ENCODE measurements around the gene OPCML.

OPCML gene

DNA sequence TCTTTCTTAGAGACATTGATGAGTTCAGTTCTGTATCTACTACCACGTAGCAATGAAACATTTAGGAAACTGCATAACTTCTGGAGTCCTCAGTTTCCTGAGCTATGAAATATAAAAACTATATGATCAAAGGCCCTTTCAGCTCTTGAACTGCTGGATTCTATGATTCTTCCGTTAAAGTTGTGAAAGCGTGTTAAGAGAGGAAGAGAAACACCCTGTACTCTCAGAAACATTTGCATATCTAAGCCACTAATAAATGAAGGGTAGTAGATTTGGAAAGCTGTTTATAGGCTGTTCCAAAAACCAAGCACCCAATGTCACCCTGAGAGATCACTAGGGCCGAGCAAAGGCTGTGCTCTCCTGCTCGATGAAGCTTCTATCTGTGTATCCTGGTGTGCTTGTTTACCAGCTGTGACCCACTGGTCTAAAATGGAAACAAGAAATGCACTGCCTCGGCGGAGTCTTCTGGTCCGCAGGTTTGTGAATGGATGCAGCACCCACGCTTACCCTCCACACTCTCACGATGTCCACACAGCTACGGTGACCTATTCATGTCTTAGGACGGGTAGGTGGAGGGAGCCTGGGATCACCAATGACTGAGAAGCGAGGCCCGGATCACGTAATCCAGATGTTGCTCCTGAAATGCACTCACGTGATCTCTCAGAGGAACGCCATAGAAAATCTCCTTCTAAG, 325.8 kb downstream of the OPCML start:
- no peaks in the 10 kb centered on the region for H3K27me3 ChIP-seq (ENCODE audit: insufficient read depth, low read length)
- no peaks in the 10 kb centered on the region for H3K36me3 ChIP-seq (ENCODE audit: insufficient read depth, low read length)
- no peaks in the 10 kb centered on the region for H3K4me1 ChIP-seq (ENCODE audit: insufficient read depth, low read length)
- H3K9me3 ChIP-seq (ENCODE audit: low read length), result no peaks in the 10 kb centered on the region
- no peak overlapping the region for H2AFZ ChIP-seq (ENCODE audit: low read depth, low read length)
- no peak overlapping the region for H3K4me3 ChIP-seq (ENCODE audit: low read length)

DNA sequence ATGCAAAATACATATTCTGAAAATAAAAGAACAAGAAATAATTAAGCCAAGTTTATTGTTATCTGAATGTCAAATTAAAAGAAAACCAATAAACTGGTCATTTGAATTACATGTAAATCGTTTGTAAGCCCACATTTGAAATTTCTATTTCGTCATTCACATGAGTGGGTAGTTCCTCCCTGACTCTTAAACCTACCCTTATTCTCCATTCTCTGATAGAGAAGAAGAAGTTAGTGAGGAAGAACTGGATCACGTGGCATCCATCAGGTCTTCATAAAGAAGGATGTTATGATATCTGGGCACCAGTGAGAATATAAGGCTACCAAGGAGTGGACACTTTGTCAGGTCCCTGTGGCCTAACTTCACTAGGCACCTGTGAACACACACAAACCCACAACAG, 328.1 kb downstream of the OPCML start:
- no peaks in the 10 kb centered on the region for H3K27me3 ChIP-seq (ENCODE audit: insufficient read depth, low read length)
- H3K4me1 ChIP-seq (ENCODE audit: insufficient read depth, low read length), result no peaks in the 10 kb centered on the region
- no peaks in the 10 kb centered on the region for H3K9me3 ChIP-seq (ENCODE audit: low read length)
- no peaks in the 10 kb centered on the region for H3K36me3 ChIP-seq (ENCODE audit: insufficient read depth, low read length)
- no peak overlapping the region for H3K4me3 ChIP-seq (ENCODE audit: low read length)
- H2AFZ ChIP-seq (ENCODE audit: low read depth, low read length), result no peak overlapping the region

DNA sequence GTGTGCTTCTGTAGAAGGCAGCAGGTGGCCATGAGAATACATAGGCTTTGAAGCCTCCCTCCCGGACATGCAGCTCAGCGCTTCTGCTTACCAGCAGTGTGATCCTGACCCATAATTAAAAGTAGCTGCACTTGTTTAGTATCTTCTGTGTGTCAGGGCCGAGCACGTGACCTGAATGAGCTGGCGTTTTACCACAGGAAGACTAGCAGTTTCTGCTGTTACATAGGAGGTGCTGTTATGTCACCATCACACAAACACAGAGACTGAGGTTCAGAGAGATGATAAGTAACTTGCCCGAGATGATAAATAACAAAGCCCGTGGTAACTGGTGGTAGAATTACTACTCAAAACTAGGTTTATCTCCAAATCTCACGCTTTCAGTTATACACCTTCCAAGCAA, 329.5 kb downstream of the OPCML start:
- no peak overlapping the region for H3K4me3 ChIP-seq (ENCODE audit: low read length)
- no peaks in the 10 kb centered on the region for H3K9me3 ChIP-seq (ENCODE audit: low read length)
- no peaks in the 10 kb centered on the region for H3K27me3 ChIP-seq (ENCODE audit: insufficient read depth, low read length)
- no peaks in the 10 kb centered on the region for H3K36me3 ChIP-seq (ENCODE audit: insufficient read depth, low read length)
- no peaks in the 10 kb centered on the region for H3K4me1 ChIP-seq (ENCODE audit: insufficient read depth, low read length)
- H2AFZ ChIP-seq (ENCODE audit: low read depth, low read length), result no peak overlapping the region

DNA sequence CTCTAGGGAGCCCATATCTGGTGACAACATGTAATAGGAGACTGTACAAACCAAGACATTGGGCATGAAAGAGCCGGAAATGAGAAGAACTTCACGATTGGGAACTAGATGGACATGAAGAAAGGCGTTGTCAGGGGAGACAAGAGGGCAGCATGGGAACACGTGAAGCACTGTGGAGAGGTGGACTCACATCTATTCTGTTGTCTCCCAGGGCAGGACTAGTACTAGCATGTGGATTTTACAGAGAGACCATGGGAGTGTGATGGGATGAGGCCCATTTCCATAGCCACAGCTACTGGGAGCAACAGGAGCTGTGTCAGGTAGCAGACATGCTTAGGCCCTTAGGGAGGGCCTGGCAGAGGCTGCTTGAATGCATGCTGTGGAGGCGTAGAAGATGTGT, 333.9 kb downstream of the OPCML start:
- Histone ChIP-seq H2AFZ (ENCODE audit: low read depth, low read length) (no peak overlapping the region), H3K36me3 (ENCODE audit: insufficient read depth, low read length) (no peaks in the 10 kb centered on the region), H3K4me3 (ENCODE audit: low read length) (no peak overlapping the region), H3K4me1 (ENCODE audit: insufficient read depth, low read length) (peaks cover 2% of the 10 kb centered on the region), H3K9me3 (ENCODE audit: low read length) (no peaks in the 10 kb centered on the region), H3K27me3 (ENCODE audit: insufficient read depth, low read length) (no peaks in the 10 kb centered on the region)

DNA sequence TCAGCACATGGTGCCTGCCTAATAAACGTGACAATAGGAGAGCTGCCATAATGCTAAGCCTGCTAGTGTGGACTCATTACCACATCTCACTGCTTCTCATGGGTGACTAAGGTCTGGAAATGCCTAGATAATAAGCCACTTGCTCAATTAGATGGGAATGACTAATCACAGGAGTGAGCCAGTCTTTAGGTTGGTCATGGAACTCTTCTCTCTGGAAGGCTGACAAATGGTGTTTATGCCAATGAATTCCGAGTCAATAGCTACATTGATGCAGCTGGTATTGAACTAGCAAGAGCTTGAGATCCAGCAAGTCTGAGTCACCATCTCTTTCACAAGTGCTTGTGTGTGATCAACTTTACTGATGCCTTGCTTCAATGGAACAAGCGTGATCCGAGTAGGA, 334.9 kb downstream of the OPCML start:
- H3K4me1 ChIP-seq (ENCODE audit: insufficient read depth, low read length), result peaks cover 2% of the 10 kb centered on the region
- H3K4me3 ChIP-seq (ENCODE audit: low read length), result no peak overlapping the region
- H3K9me3 ChIP-seq (ENCODE audit: low read length), result no peaks in the 10 kb centered on the region
- no peak overlapping the region for H2AFZ ChIP-seq (ENCODE audit: low read depth, low read length)
- H3K36me3 ChIP-seq (ENCODE audit: insufficient read depth, low read length), result no peaks in the 10 kb centered on the region
- H3K27me3 ChIP-seq (ENCODE audit: insufficient read depth, low read length), result no peaks in the 10 kb centered on the region

DNA sequence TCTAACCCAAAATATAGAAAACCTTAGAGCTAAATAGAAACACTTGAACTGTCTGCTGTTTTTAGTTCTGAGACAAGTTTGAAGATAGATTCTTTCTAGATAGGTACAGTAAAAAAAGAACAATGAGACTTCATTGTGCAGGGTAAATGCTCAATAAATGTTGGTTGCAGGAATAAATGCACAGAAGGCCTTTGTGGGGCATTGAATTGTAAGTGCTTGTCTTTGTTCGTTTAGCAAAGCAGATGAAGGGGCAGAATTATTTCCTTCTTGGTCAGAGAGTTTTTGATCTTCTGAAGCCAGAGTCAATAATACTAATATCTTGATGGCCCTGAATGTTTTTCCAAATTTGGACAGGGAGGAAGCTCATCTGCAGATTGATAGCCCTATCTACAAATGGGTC, 340.4 kb downstream of the OPCML start:
- Histone ChIP-seq H3K4me1 (ENCODE audit: insufficient read depth, low read length) (peaks cover 2% of the 10 kb centered on the region), H3K4me3 (ENCODE audit: low read length) (no peak overlapping the region), H3K36me3 (ENCODE audit: insufficient read depth, low read length) (no peaks in the 10 kb centered on the region), H3K9me3 (ENCODE audit: low read length) (no peaks in the 10 kb centered on the region), H3K27me3 (ENCODE audit: insufficient read depth, low read length) (no peaks in the 10 kb centered on the region), H2AFZ (ENCODE audit: low read depth, low read length) (no peak overlapping the region)

DNA sequence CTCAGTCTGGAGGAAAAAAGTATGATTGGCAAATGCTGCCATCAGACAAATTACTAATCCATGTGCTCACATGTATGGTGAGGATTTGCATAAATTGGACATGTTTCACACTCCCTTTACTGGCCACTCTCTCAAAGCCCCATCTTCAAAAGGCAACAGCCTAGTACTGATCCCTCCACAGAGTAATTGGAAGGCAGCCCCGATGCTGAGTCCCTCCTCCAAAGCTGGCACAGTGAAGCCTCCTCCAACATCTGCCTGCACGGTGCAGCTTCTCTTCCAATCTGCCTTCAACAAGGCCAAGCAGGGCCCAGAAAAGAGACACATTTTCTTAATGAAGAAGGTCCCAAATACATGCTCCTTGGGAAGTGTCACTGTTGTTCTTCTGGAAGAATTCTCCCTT, 350.6 kb downstream of the OPCML start:
- Histone ChIP-seq H3K27me3 (ENCODE audit: insufficient read depth, low read length) (no peaks in the 10 kb centered on the region), H3K4me3 (ENCODE audit: low read length) (no peak overlapping the region), H3K4me1 (ENCODE audit: insufficient read depth, low read length) (no peaks in the 10 kb centered on the region), H3K36me3 (ENCODE audit: insufficient read depth, low read length) (no peaks in the 10 kb centered on the region), H3K9me3 (ENCODE audit: low read length) (no peaks in the 10 kb centered on the region), H2AFZ (ENCODE audit: low read depth, low read length) (no peak overlapping the region)

DNA sequence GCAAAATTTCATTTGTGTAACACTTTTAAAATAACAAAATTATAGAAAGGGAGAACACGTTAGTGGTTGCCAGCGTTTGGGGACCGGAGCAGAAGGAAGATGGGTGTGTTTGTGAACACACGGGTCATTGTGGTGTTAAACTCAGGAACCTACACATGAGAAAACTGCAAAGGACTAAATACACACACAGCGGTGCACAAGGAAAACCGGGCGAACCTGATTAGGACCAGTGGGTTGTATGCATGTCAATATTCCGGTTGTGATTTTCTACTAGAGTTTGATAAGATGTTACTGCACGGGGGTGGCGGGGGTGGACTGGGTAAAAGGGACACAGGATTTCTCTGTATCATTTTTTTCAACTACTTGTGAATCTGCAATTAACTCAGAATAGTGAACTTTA, 351.2 kb downstream of the OPCML start:
- Histone ChIP-seq H3K27me3 (ENCODE audit: insufficient read depth, low read length) (no peaks in the 10 kb centered on the region), H3K4me1 (ENCODE audit: insufficient read depth, low read length) (no peaks in the 10 kb centered on the region), H2AFZ (ENCODE audit: low read depth, low read length) (no peak overlapping the region), H3K4me3 (ENCODE audit: low read length) (no peak overlapping the region), H3K9me3 (ENCODE audit: low read length) (no peaks in the 10 kb centered on the region), H3K36me3 (ENCODE audit: insufficient read depth, low read length) (no peaks in the 10 kb centered on the region)

DNA sequence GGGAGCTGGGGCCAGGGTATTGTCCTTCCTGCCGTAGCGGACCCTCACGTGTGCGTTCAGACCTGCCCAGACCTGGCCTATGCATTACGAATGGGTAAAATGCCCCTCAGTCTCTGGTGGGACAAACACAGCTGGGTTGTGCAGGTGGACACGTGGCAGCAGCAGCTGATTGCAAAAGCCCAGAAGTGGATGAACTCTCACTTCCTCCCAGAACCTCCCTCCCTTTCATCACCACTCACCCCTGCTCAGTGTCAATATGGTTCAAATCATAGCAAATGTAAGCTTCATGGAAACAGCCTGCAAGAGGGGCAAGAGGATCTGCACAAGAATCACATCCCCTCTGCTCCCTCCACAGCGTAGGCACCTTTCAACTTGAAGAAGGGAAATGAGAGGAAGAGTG, 352.1 kb downstream of the OPCML start:
- no peak overlapping the region for H2AFZ ChIP-seq (ENCODE audit: low read depth, low read length)
- no peaks in the 10 kb centered on the region for H3K9me3 ChIP-seq (ENCODE audit: low read length)
- no peaks in the 10 kb centered on the region for H3K27me3 ChIP-seq (ENCODE audit: insufficient read depth, low read length)
- H3K36me3 ChIP-seq (ENCODE audit: insufficient read depth, low read length), result no peaks in the 10 kb centered on the region
- H3K4me3 ChIP-seq (ENCODE audit: low read length), result no peak overlapping the region
- no peaks in the 10 kb centered on the region for H3K4me1 ChIP-seq (ENCODE audit: insufficient read depth, low read length)

DNA sequence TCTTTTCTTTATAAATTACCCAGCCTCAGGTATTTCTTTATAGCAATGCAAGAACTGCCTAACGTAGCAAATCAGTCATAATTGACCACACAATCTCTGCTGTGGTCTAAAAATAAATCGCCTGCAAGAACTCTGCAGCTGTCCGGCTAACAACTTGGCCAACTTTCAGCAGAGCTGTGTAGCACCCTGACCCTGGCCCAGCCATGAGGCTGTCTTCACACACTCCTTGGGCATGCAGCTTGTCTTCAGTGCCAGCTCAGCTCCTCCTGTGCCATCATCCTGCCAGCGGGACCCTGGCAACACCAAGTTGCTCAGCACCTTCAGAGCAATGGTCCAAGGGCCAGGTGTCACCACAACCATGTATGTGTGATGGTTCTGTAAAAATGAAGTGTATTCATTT, 355.6 kb downstream of the OPCML start:
- Histone ChIP-seq H2AFZ (ENCODE audit: low read depth, low read length) (no peak overlapping the region), H3K4me1 (ENCODE audit: insufficient read depth, low read length) (no peaks in the 10 kb centered on the region), H3K9me3 (ENCODE audit: low read length) (no peaks in the 10 kb centered on the region), H3K36me3 (ENCODE audit: insufficient read depth, low read length) (no peaks in the 10 kb centered on the region), H3K4me3 (ENCODE audit: low read length) (no peak overlapping the region), H3K27me3 (ENCODE audit: insufficient read depth, low read length) (no peaks in the 10 kb centered on the region)

DNA sequence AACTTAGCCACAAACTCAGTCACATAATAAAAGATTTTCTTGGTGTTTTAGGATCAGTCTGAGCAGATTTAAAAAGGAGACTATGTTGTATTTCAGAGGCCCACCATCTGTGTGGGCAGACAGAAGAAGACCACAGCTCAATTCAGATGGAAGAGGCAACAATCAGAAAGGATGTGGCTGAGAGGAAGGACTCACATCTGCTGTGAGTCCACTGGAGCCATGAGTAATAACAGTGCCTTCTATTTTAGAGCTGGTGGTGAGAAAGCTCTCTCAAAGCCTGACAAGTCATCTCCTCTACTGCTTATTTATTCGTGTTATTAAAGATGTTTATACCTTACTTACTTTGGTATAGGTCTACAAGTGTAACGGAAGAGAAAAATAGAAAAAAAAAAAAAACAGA, 357.2 kb downstream of the OPCML start:
- Histone ChIP-seq H3K27me3 (ENCODE audit: insufficient read depth, low read length) (no peaks in the 10 kb centered on the region), H3K4me3 (ENCODE audit: low read length) (no peak overlapping the region), H3K36me3 (ENCODE audit: insufficient read depth, low read length) (no peaks in the 10 kb centered on the region), H3K4me1 (ENCODE audit: insufficient read depth, low read length) (no peaks in the 10 kb centered on the region), H3K9me3 (ENCODE audit: low read length) (no peaks in the 10 kb centered on the region), H2AFZ (ENCODE audit: low read depth, low read length) (no peak overlapping the region)

DNA sequence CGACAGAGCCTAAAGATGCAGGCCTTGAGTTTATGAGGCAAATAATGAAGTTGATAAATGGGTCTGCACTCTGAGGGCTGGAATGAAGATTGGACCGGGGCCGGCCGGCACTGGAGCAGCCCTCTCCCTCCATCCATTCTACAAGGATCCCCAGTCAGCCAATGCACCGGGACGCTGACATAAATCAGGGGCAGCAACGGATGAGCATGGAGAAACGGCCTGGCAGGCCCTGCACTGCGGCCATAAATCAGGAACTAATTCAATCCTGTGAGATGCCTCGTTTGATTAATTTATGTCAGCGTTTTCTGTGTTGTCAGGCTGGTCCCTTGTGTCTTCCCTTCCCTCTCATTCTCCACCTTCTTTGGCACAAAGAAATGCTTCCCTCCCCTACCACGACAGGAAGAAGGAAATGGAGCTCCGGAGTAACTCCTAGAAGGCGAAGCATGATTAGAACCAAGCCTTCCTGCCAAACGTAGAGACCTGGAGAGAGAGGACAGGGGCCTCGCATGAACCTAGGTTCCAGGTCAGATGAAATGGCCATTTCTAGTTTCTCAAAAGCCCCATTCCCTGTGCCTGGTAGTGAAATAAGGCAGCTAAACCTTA, 358.4 kb downstream of the OPCML start:
- Histone ChIP-seq H3K4me3 (ENCODE audit: low read length) (no peak overlapping the region), H3K27me3 (ENCODE audit: insufficient read depth, low read length) (no peaks in the 10 kb centered on the region), H3K9me3 (ENCODE audit: low read length) (no peaks in the 10 kb centered on the region), H3K4me1 (ENCODE audit: insufficient read depth, low read length) (no peaks in the 10 kb centered on the region), H2AFZ (ENCODE audit: low read depth, low read length) (no peak overlapping the region), H3K36me3 (ENCODE audit: insufficient read depth, low read length) (no peaks in the 10 kb centered on the region)

DNA sequence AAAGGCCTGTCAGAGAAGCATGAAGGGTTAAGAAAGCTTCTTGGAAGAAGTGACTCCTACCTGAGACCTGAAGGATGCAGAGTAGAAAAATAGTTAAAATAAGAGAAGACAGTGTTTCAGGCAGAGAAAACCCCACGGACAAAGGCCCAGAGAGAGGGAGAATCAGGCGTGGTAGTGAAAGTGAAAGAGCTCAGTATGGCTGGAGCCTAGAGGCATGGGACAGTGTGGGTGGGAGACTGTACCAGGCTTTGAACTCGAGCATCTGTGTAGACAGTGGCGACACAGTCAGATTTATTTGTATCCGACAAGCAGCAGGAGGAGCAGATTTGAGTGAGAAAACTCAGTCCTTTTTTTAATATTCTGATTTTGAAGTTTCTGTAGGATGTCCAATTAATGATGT, 360.0 kb downstream of the OPCML start:
- H3K27me3 ChIP-seq (ENCODE audit: insufficient read depth, low read length), result no peaks in the 10 kb centered on the region

DNA sequence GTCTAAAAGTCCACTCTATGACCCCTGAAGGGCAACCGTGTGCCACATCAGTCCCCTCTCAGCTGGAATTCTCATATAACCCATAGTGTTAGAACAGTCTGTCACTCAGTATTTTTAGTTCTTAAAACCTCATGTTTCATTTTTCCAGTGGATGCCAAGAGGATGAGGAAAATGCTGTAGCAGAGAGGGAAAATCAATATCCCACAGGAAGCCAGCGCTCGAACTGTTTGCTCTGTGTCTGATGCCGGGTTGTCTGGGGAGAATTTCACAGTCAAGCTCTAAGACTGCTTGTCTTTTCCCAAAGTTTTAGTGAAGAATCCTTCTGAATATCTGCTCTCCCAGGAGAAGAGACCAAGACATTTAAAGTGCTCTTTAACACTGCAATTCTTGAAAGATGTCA, 360.9 kb downstream of the OPCML start:
- no peaks in the 10 kb centered on the region for H3K9me3 ChIP-seq (ENCODE audit: low read length)
- H3K4me1 ChIP-seq (ENCODE audit: insufficient read depth, low read length), result no peaks in the 10 kb centered on the region
- no peaks in the 10 kb centered on the region for H3K27me3 ChIP-seq (ENCODE audit: insufficient read depth, low read length)

More for the DNA sequence above, 360.0 kb downstream of the OPCML start:
- Histone ChIP-seq H3K4me3 (ENCODE audit: low read length) (no peak overlapping the region), H3K4me1 (ENCODE audit: insufficient read depth, low read length) (no peaks in the 10 kb centered on the region), H3K36me3 (ENCODE audit: insufficient read depth, low read length) (no peaks in the 10 kb centered on the region), H3K9me3 (ENCODE audit: low read length) (no peaks in the 10 kb centered on the region), H2AFZ (ENCODE audit: low read depth, low read length) (no peak overlapping the region)

More for the DNA sequence above, 360.9 kb downstream of the OPCML start:
- no peak overlapping the region for H3K4me3 ChIP-seq (ENCODE audit: low read length)
- no peak overlapping the region for H2AFZ ChIP-seq (ENCODE audit: low read depth, low read length)
- no peaks in the 10 kb centered on the region for H3K36me3 ChIP-seq (ENCODE audit: insufficient read depth, low read length)

Measured in neuron (in vitro differentiated cells).